Left ventricle myocardium inferior (tissue), 1 donor: ENCODE data around the gene MED13L. TPM values are rescaled to one million over a fixed set of nuclear protein-coding genes. Genes with fewer than 3 reads are reported as not detected.

Experiments
- DNase-seq: peaks from one replicate; pipeline ENCODE4 v3.0.0-alpha.2; 2020
- H3K27ac ChIP-seq: fragments of 200-600 bp; replicated peaks from 2 replicates; pipeline ENCODE4 v1.8.0; 2021
- H3K27me3 ChIP-seq: fragments of 200-600 bp; 2 replicates; pipeline ENCODE4 v1.8.0; 2021; ENCODE audit warnings: low read depth
- H3K36me3 ChIP-seq: fragments of 200-600 bp; 2 replicates; pipeline ENCODE4 v1.8.0; 2021
- H3K4me1 ChIP-seq: fragments of 200-600 bp; 2 replicates; pipeline ENCODE4 v1.8.0; 2021
- H3K4me3 ChIP-seq: fragments of 200-600 bp; 2 replicates; pipeline ENCODE4 v1.8.0; 2021; ENCODE audit warnings: mild to moderate bottlenecking, moderate library complexity
- H3K9me3 ChIP-seq: fragments of 200-600 bp; replicated peaks from 2 replicates; pipeline ENCODE4 v1.8.0; 2021
- CTCF ChIP-seq: fragments of 200-600 bp; IDR thresholded peaks from 2 replicates; pipeline ENCODE4 v1.8.0; 2021; ENCODE audit warnings: antibody characterized with exemption, mild to moderate bottlenecking, borderline replicate concordance
- intact Hi-C: fragments of 100-400 bp; cut with micrococcal nuclease; formaldehyde crosslinking; loops from one replicate; pipeline ENCODE4 v1.11.0; 2022
- microRNA-seq: library from miRNA; unstranded; fragments of <30 nt; microRNA quantifications from one replicate; pipeline ENCODE4 v1.2.0, GENCODE V29; 2020
- total RNA-seq: library from RNA; stranded (reverse); fragmentation: NEBNext Ultra II Directional; extraction: Animal tissue kit (Norgen Biotek cat#: 25700); gene quantifications from one replicate; pipeline ENCODE4 v1.2.1, GENCODE V29; 2021
- donor health status: DM: no; HTN: yes; CAD: no; lungs with severe emphysema.

MED13L gene
- total RNA-seq, 1 donor from 2014 or later = 55.0 TPM

DNA sequence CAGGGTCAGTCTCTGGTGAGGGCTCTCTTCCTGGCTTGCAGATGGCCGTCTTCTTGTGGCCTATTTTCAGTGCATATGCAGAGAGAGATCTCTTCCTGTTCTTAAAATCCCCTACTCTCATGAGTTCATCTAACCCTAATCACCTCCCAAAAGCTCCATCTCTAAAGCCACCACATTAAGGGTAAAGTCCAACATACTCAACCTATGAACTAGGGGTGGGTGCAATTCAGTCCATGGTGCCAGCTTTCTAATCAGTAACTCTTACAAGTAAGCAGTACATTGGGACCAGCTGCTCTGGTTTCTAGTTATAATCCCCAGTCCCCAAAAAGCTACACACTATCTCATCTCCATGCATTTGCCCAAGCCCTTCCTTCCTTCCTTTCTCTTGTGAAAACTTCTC, 365.1 kb downstream of the MED13L start:
- Histone ChIP-seq H3K27ac (no peak overlapping the region), H3K36me3 (no peaks in the 10 kb centered on the region), H3K9me3 (peaks cover 8% of the 10 kb centered on the region), H3K4me3 (no peak overlapping the region), H3K4me1 (peaks cover 4% of the 10 kb centered on the region), H3K27me3 (peaks cover 26% of the 10 kb centered on the region)
- no peak for DNase-seq
- TF ChIP-seq CTCF = no peak
- intact Hi-C loops = no loop called here

DNA sequence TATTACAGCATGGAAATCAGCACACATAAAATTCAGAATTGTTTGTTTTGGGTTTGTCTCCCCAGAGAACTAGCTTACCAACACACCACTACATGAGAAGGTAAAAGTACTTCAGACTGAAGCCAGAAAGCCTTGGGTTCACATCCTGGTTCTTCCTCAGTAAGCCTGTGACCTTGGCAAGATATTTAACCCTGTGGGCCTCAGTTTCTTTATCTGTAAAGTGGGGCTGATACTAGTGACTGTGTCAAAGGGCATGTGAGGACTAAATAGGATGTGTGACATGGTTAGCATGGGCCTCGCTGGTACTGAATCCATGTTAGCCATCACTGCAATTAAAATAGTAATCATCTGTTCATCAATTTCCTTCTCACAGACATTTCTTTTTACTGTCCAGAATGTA, 366.1 kb downstream of the MED13L start:
- no peak for TF ChIP-seq CTCF
- Histone ChIP-seq H3K4me1 (no peaks in the 10 kb centered on the region), H3K9me3 (peaks cover 8% of the 10 kb centered on the region), H3K4me3 (no peak overlapping the region), H3K36me3 (no peaks in the 10 kb centered on the region), H3K27ac (no peak overlapping the region), H3K27me3 (peaks cover 20% of the 10 kb centered on the region)
- intact Hi-C loops = no loop called here
- DNase-seq = no peak

GRCh38 chr12:115910057-115910456, 367.4 kb downstream of the MED13L start:
- intact Hi-C loops = no loop called here
- TF ChIP-seq CTCF = no peak
- Histone ChIP-seq H3K27me3 (peaks cover 22% of the 10 kb centered on the region), H3K4me1 (no peaks in the 10 kb centered on the region), H3K4me3 (no peak overlapping the region), H3K27ac (no peak overlapping the region), H3K36me3 (no peaks in the 10 kb centered on the region), H3K9me3 (peaks cover 8% of the 10 kb centered on the region)
- no peak for DNase-seq

Small RNA genes lying within 50 kb of the gene (microRNA-seq; reads per million reads assigned to microRNA genes)
- gene MIR620 = not detected
